ENCODE measurements around the gene ANKRD13C.

Gene ANKRD13C

GRCh38 chr1:70400335-70400734, 45.8 kb upstream of the ANKRD13C start (continued):
- no peak for TF ChIP-seq ZNF639 (tag by site-specific recombination; IDR thresholded peaks at IDR 0.05)

- no peaks in the 10 kb centered on the region for H3K4me1 ChIP-seq (ENCODE audit: control insufficient read depth, insufficient read depth, low read length)
- POLR2A ChIA-PET: no interaction called here
- no peak overlapping the region for H3K4me3 ChIP-seq (ENCODE audit: low read depth, low read length)
- no peak overlapping the region for H3K27ac ChIP-seq (ENCODE audit: extremely low read depth, low read depth, low read length)
- CTCF ChIA-PET: no interaction called here
- no peaks in the 10 kb centered on the region for H3K36me3 ChIP-seq (ENCODE audit: control insufficient read depth in 2 of 2, insufficient read depth in 1 of 2, low read length in 2 of 2)
- no peak for TF ChIP-seq KLF16 (tag by site-specific recombination; IDR thresholded peaks at IDR 0.05)
- no peak for TF ChIP-seq ZNF202 (tag by site-specific recombination; IDR thresholded peaks at IDR 0.05; ENCODE audit: borderline replicate concordance)
- no peak for TF ChIP-seq ZNF138 (tag by site-specific recombination; IDR thresholded peaks at IDR 0.05; ENCODE audit: borderline replicate concordance)
- TF ChIP-seq ZNF558 (tag by site-specific recombination; IDR thresholded peaks at IDR 0.05): no peak
- no peak for TF ChIP-seq ZNF391 (tag by site-specific recombination; IDR thresholded peaks at IDR 0.05; ENCODE audit: borderline replicate concordance, low read depth)
- no peak for TF ChIP-seq INSM2 (tag by site-specific recombination; IDR thresholded peaks at IDR 0.05)
- TF ChIP-seq ZNF19 (tag by site-specific recombination; IDR thresholded peaks at IDR 0.05; ENCODE audit: low read depth): no peak
- no peak for TF ChIP-seq ZFP41 (tag by site-specific recombination; IDR thresholded peaks at IDR 0.05; ENCODE audit: borderline replicate concordance)
- no peak for TF ChIP-seq ZNF600 (tag by site-specific recombination; IDR thresholded peaks at IDR 0.05)
- TF ChIP-seq GFI1B (tag by site-specific recombination; IDR thresholded peaks at IDR 0.05): no peak
- no peak for TF ChIP-seq MYNN (tag by site-specific recombination; IDR thresholded peaks at IDR 0.05; ENCODE audit: borderline replicate concordance)
- TF ChIP-seq ZNF174 (tag by site-specific recombination; IDR thresholded peaks at IDR 0.05): no peak
- TF ChIP-seq ZNF175 (tag by site-specific recombination; IDR thresholded peaks at IDR 0.05): no peak
- TF ChIP-seq ZNF664 (tag by site-specific recombination; IDR thresholded peaks at IDR 0.05): no peak
- TF ChIP-seq REST (tag by site-specific recombination; IDR thresholded peaks at IDR 0.05): no peak
- no peak for TF ChIP-seq ZNF211 (tag by site-specific recombination; IDR thresholded peaks at IDR 0.05; ENCODE audit: low read depth)
- no peak for TF ChIP-seq ZNF660 (tag by site-specific recombination; IDR thresholded peaks at IDR 0.05)
- TF ChIP-seq ZNF121 (tag by site-specific recombination; IDR thresholded peaks at IDR 0.05): no peak
- no peak for TF ChIP-seq ZNF518A (tag by site-specific recombination; conservative IDR thresholded peaks at IDR 0.05; ENCODE audit: low read depth)
- TF ChIP-seq ZNF140 (tag by site-specific recombination; IDR thresholded peaks at IDR 0.05): no peak
- H3K9me3 ChIP-seq (ENCODE audit: control insufficient read depth, insufficient read depth, low read depth, low read length): no peaks in the 10 kb centered on the region
Observed at GRCh38 chr1:70397013-70397412, 42.5 kb upstream of the ANKRD13C start.
